ENCODE data around the gene SEMA4A. TPM values are rescaled to one million over a fixed set of nuclear protein-coding genes. Genes with fewer than 3 reads are reported as not detected.

The SEMA4A gene
- polyA plus RNA-seq, 3 donors from 2014 or later, result 2.5 to 12.4 (median 3.2) TPM

- Mint-ChIP-seq H3K27me3 (ENCODE audit: low read depth in 3 of 3) (peaks cover 2 to 15% (median 10%) of the 10 kb centered on the region in 3 donors), H3K9me3 (no peaks in the 10 kb centered on the region), H3K36me3 (no peaks in the 10 kb centered on the region), H3K4me1 (no peaks in the 10 kb centered on the region), H3K4me3 (no peak overlapping the region), H3K27ac (no peak overlapping the region)
- no peak for DNase-seq
Observed at GRCh38 chr1:156134716-156135435, 18.5 kb upstream of the SEMA4A start.

DNA sequence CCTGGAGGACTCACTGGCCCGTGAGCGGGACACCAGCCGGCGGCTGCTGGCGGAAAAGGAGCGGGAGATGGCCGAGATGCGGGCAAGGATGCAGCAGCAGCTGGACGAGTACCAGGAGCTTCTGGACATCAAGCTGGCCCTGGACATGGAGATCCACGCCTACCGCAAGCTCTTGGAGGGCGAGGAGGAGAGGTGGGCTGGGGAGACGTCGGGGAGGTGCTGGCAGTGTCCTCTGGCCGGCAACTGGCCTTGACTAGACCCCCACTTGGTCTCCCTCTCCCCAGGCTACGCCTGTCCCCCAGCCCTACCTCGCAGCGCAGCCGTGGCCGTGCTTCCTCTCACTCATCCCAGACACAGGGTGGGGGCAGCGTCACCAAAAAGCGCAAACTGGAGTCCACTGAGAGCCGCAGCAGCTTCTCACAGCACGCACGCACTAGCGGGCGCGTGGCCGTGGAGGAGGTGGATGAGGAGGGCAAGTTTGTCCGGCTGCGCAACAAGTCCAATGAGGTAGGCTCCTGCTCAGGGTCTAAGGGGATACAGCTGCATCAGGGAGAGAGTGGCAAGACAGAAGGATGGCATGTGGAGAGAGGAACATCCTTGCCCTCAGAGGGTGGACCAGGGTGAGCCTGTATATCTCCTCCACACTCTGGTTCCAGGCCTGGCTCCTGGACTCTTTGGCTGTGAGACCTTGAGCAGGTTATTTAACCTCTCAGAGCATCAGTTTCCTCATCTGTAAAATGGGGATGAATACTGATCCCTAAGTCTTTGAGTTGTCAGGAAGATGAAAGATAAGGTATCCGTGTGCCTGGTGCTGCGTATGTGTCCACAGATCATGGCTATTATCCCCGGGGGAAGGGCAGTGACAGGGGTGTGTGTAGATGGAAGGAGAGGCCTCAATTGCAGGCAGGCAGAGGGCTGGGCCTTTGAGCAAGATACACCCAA lies 17.2 kb upstream of the SEMA4A start:
- H3K9me3 Mint-ChIP-seq, result no peaks in the 10 kb centered on the region
- no peak for DNase-seq
- H3K36me3 Mint-ChIP-seq, result no peaks in the 10 kb centered on the region
- H3K4me1 Mint-ChIP-seq, result no peaks in the 10 kb centered on the region
- H3K27me3 Mint-ChIP-seq (ENCODE audit: low read depth in 3 of 3), result peaks cover 0 to 11% (median 6%) of the 10 kb centered on the region in 3 donors
- no peak overlapping the region for H3K27ac Mint-ChIP-seq
- no peak overlapping the region for H3K4me3 Mint-ChIP-seq

GRCh38 chr1:156136970-156137483 lies 16.4 kb upstream of the SEMA4A start:
- Mint-ChIP-seq H3K27ac (no peak overlapping the region), H3K4me1 (no peaks in the 10 kb centered on the region), H3K9me3 (no peaks in the 10 kb centered on the region), H3K27me3 (ENCODE audit: low read depth in 3 of 3) (peaks cover 0 to 9% (median 6%) of the 10 kb centered on the region in 3 donors), H3K36me3 (no peaks in the 10 kb centered on the region), H3K4me3 (no peak overlapping the region)
- no peak for DNase-seq

DNA sequence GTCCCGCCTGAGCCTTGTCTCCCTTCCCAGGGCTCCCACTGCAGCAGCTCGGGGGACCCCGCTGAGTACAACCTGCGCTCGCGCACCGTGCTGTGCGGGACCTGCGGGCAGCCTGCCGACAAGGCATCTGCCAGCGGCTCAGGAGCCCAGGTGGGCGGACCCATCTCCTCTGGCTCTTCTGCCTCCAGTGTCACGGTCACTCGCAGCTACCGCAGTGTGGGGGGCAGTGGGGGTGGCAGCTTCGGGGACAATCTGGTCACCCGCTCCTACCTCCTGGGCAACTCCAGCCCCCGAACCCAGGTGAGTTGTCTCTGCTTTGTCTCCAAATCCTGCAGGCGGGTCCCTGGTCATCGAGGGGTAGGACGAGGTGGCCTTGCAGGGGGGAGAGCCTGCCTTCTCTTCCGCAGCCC lies 14.9 kb upstream of the SEMA4A start:
- DNase-seq, result no peak
- H3K36me3 Mint-ChIP-seq, result no peaks in the 10 kb centered on the region
- H3K27me3 Mint-ChIP-seq (ENCODE audit: low read depth in 3 of 3), result peaks cover 0 to 9% (median 9%) of the 10 kb centered on the region in 3 donors
- no peak overlapping the region for H3K4me3 Mint-ChIP-seq
- no peaks in the 10 kb centered on the region for H3K9me3 Mint-ChIP-seq
- no peaks in the 10 kb centered on the region for H3K4me1 Mint-ChIP-seq
- H3K27ac Mint-ChIP-seq, result no peak overlapping the region

DNA sequence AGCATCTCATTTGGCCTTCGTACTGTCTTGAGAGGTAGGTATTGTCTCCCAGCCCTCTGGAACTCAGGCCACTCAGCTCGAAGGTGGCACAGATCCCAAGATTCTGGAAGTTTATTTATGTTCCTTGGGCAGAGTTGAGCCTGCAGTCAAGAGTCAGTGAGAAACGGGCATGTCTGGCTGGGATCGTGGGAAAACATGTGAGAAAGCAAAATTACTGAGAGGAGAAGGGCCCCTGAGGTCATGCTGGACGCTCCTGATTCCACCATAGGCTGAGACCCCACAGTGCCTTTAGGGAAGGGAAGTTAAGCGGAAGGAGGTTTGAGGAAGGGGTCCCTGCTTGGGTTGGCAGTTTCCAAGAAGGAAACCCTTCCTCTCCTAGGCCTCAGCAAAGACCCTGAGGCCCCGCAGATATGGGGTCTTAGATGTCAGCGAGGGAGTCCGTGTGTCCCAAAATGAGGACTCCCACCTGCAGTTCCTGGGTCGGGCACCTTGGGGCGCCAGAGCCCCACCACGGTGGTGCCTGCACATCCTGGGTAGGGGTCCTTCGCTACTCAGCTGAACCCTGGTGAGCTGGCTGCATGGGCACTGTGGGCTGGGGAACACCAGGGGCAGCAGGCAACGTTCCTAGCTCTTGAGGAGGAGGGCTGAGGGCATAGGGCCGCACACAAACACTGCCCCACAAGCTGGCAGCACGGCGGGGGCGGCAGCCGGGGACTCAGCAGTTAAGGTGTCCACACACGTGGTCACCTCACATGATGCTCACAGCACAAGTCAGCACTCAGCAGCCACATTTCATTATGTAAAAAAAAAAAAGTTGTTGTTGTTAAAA lies 12.3 kb upstream of the SEMA4A start:
- no peaks in the 10 kb centered on the region for H3K36me3 Mint-ChIP-seq
- peak in 1 of 3 donors; percentile 19 for DNase-seq
- peaks cover 2 to 4% of the 10 kb centered on the region in 2 donors for H3K4me1 Mint-ChIP-seq
- no peak overlapping the region for H3K27ac Mint-ChIP-seq
- no peak overlapping the region for H3K4me3 Mint-ChIP-seq
- peaks cover 3 to 9% (median 9%) of the 10 kb centered on the region in 3 donors for H3K27me3 Mint-ChIP-seq (ENCODE audit: low read depth in 3 of 3)
- no peaks in the 10 kb centered on the region for H3K9me3 Mint-ChIP-seq

- Mint-ChIP-seq H3K9me3 (no peaks in the 10 kb centered on the region), H3K27ac (no peak overlapping the region), H3K27me3 (ENCODE audit: low read depth in 3 of 3) (peaks cover 4 to 8% (median 5%) of the 10 kb centered on the region in 3 donors), H3K4me3 (no peak overlapping the region), H3K36me3 (no peaks in the 10 kb centered on the region), H3K4me1 (peaks cover 9 to 14% of the 10 kb centered on the region in 2 donors)
- no peak for DNase-seq
Observed at GRCh38 chr1:156143765-156144489, 9.5 kb upstream of the SEMA4A start.

GRCh38 chr1:156144742-156145141 lies 8.6 kb upstream of the SEMA4A start:
- H3K27me3 Mint-ChIP-seq (ENCODE audit: low read depth in 3 of 3), result peaks cover 4 to 8% (median 5%) of the 10 kb centered on the region in 3 donors
- no peaks in the 10 kb centered on the region for H3K36me3 Mint-ChIP-seq
- H3K27ac Mint-ChIP-seq, result no peak overlapping the region
- no peak for DNase-seq
- no peak overlapping the region for H3K4me3 Mint-ChIP-seq
- H3K9me3 Mint-ChIP-seq, result no peaks in the 10 kb centered on the region
- peaks cover 9 to 14% of the 10 kb centered on the region in 2 donors for H3K4me1 Mint-ChIP-seq

DNA sequence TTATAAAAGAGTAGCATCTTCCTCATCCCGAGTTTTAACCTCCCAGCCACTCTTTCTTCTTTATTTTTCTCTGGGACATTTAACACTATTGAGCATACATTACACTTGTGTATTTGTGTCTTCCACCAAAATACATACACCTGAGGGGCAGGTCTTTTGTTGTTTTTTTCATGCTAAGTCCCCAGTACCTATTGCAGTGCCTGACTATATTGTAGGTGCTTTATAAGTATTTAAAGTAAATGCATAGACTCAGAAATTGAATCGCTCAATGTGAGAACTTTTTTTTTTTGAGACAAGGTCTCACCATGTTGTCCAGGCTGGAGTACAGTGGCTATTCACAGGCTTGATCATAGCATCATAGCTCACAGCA lies 7.8 kb upstream of the SEMA4A start:
- no peak for DNase-seq
- peaks cover 9 to 14% of the 10 kb centered on the region in 2 donors for H3K4me1 Mint-ChIP-seq
- H3K36me3 Mint-ChIP-seq, result no peaks in the 10 kb centered on the region
- H3K4me3 Mint-ChIP-seq, result no peak overlapping the region
- peak overlapping the region in 1 of 6 donors; percentile 45 for H3K27ac Mint-ChIP-seq
- H3K27me3 Mint-ChIP-seq (ENCODE audit: low read depth in 3 of 3), result peaks cover 4 to 8% (median 5%) of the 10 kb centered on the region in 3 donors
- no peaks in the 10 kb centered on the region for H3K9me3 Mint-ChIP-seq

DNA sequence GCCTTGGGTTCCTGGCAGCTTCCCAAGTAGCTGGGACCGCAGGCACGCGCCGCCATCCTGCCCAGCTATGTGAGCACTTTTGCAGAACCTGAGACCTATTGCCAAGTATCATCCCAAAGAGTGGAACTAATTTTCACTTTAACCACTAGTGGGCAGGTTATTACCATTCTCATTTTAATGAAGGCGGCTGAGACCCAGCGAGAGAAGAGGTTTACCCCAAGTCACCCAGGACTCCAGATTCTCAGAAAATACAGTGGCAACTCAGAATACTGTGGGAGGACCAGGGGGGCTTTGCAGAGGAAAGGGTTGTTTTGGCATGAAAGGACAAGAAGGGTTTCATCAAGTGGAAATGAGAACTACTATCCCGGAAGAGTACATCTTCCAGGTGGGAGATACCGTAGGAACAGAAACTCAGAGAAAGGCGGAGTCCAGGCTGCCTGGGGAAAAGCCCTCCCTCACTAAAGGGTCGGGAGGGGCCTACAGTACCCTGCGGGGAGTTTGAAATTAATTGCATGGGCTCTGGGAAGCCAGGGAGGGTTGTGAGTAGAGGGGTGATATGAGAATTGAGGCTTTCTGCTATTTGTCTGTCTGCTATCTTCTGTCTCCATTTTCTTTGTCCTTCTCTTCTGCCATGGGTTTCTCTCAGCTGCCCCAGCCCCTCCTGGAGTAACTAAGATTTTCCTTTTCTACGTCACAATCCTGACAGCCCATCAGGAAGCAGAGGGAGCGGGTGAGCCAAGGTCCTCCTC lies 7.2 kb upstream of the SEMA4A start:
- Mint-ChIP-seq H3K27me3 (ENCODE audit: low read depth in 3 of 3) (peaks cover 3 to 8% (median 4%) of the 10 kb centered on the region in 3 donors), H3K27ac (peak overlapping the region in 3 of 6 donors; percentile 45 to 75 (median 49)), H3K4me1 (peaks cover 9 to 14% of the 10 kb centered on the region in 2 donors), H3K4me3 (peak overlapping the region in 4 of 5 donors; percentile 45 to 68 (median 53)), H3K36me3 (no peaks in the 10 kb centered on the region), H3K9me3 (no peaks in the 10 kb centered on the region)
- DNase-seq, result peak; percentile 41 to 61 (median 52)

DNA sequence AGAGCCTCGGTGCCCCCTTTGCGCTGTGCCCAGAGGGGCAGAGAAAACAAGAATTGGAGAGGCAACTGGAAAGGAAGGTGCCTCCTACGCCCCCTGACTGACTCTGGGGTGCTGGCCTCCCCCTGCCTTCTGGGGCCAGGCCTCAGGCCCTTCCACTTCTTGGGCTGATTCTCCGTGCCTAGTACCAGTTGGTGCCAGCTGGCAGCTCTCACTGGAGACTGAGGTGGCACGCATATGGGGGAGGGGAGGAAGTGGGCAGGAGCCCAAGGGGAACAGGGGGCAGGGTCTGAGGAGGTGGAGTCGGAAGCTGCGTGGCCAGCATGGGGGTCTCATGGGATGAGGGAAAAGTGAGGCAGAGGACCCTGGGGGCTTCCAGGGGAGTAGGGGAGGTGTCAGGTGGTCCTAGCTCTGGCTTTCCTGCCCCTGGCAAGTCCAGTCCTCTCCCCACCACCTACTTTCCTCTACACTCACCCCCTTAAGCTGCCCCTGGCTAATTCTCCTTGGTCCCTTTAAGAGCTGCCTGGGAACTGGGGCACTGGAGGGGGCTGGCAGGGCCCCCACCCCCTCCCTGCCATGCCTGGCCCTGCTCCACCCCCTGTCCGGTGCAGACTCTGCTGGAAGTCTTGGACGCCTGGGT lies 6.5 kb upstream of the SEMA4A start:
- Mint-ChIP-seq H3K27me3 (ENCODE audit: low read depth in 3 of 3) (peaks cover 2 to 8% (median 4%) of the 10 kb centered on the region in 3 donors), H3K27ac (no peak overlapping the region), H3K36me3 (no peaks in the 10 kb centered on the region), H3K4me1 (peaks cover 9 to 14% of the 10 kb centered on the region in 2 donors), H3K4me3 (no peak overlapping the region), H3K9me3 (no peaks in the 10 kb centered on the region)
- DNase-seq, result no peak

DNA sequence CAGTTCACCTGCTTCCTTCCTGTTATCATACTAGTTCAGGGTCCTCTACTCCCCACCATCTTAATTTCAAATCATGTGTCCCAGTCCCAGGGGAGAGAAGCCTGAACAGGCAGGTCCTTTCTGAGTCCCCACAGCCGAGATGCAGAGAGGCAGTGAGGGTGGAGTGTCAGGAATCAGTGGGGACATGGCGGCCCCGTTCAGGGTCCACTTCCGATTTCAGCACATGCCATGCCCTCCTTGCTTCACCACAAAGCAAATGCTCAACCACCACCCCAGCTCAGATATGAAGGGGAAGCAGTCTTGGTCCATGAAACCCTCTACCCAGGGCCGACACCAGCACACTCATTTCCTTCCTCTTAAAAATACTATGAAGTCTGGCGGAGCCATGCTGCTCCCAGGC lies 5.2 kb upstream of the SEMA4A start:
- peaks cover 2 to 7% (median 6%) of the 10 kb centered on the region in 3 donors for H3K27me3 Mint-ChIP-seq (ENCODE audit: low read depth in 3 of 3)
- peak overlapping the region in 1 of 6 donors; percentile 68 for H3K27ac Mint-ChIP-seq
- DNase-seq, result no peak
- H3K9me3 Mint-ChIP-seq, result no peaks in the 10 kb centered on the region
- H3K36me3 Mint-ChIP-seq, result no peaks in the 10 kb centered on the region
- H3K4me1 Mint-ChIP-seq, result peaks cover 9 to 14% of the 10 kb centered on the region in 2 donors
- no peak overlapping the region for H3K4me3 Mint-ChIP-seq

Data from immature natural killer cell (primary cell).